Measurements from ENCODE around the gene DDAH2.

Gene DDAH2

DNA sequence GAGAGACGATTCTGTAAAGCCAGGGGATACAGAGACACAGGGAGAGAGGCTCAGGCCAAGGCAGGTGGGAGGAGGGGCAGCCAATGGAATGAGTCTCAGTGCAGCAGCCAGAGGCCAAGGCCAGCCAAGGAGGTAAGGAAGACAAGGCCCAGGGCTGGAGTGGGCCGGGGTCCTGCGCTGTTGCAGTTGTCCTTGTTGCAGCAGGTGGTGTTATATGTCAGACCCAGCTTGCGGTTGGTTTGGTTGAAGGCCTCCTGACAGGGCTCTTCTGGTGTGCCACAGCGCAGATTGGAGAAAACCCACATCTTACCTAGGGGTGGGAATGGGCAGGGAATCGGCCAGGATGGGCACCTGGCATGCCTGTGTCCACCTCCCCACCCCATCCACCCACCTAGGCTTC, 10.1 kb downstream of the DDAH2 start:
- ATAC-seq = no peak
- TF ChIP-seq CSDC2 (CRISPR knock-in tag; IDR thresholded peaks at IDR 0.05) (no peak), PPARA (CRISPR knock-in tag; IDR thresholded peaks at IDR 0.05; ENCODE audit: borderline replicate concordance) (no peak), TOX (CRISPR knock-in tag; IDR thresholded peaks at IDR 0.05; ENCODE audit: borderline replicate concordance) (no peak), CSRNP3 (CRISPR knock-in tag; IDR thresholded peaks at IDR 0.05) (no peak), ISL1 (CRISPR knock-in tag; IDR thresholded peaks at IDR 0.05) (no peak)

DNA sequence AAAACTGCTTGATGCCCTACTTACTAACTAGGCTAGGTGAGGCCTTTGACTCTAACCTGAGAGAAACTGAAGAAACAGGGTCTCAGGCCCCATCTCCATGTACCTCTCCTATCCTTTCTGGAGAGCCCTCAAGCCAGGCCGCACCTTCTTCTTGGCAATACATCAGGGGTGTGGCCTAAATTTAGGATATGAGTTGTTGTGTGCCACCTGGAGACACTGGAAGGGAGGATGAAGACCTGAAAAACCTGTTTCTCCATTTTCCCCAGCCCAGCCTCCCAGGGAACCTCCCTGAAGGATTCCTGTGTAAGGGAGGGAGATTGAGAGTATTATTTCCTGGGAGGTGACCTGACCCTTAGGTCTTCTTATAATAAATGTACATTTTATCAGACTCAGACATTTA, 10.8 kb downstream of the DDAH2 start:
- ATAC-seq = no peak
- TF ChIP-seq CSDC2 (CRISPR knock-in tag; IDR thresholded peaks at IDR 0.05) (no peak), TCF4 (CRISPR knock-in tag; IDR thresholded peaks at IDR 0.05; ENCODE audit: borderline replicate concordance) (no peak), ZNF70 (CRISPR knock-in tag; IDR thresholded peaks at IDR 0.05) (no peak), PPARA (CRISPR knock-in tag; IDR thresholded peaks at IDR 0.05; ENCODE audit: borderline replicate concordance) (no peak), BACH2 (CRISPR knock-in tag; IDR thresholded peaks at IDR 0.05; ENCODE audit: borderline replicate concordance) (no peak), ZC3H10 (CRISPR knock-in tag; IDR thresholded peaks at IDR 0.05) (no peak), SNAI2 (CRISPR knock-in tag; IDR thresholded peaks at IDR 0.05) (no peak), ISL1 (CRISPR knock-in tag; IDR thresholded peaks at IDR 0.05) (no peak), TSHZ2 (CRISPR knock-in tag; IDR thresholded peaks at IDR 0.05) (no peak), ESRRG (CRISPR knock-in tag; IDR thresholded peaks at IDR 0.05) (no peak), GLIS3 (CRISPR knock-in tag; IDR thresholded peaks at IDR 0.05) (no peak), OSR1 (CRISPR knock-in tag; IDR thresholded peaks at IDR 0.05) (no peak), ARNTL (CRISPR knock-in tag; IDR thresholded peaks at IDR 0.05; ENCODE audit: borderline replicate concordance, low read depth) (no peak), POU6F1 (CRISPR knock-in tag; IDR thresholded peaks at IDR 0.05; ENCODE audit: borderline replicate concordance, low read depth) (no peak), TOX (CRISPR knock-in tag; IDR thresholded peaks at IDR 0.05; ENCODE audit: borderline replicate concordance) (no peak), ZNF8 (CRISPR knock-in tag; IDR thresholded peaks at IDR 0.05) (no peak), ZFP3 (CRISPR knock-in tag; IDR thresholded peaks at IDR 0.05) (no peak), CREB5 (CRISPR knock-in tag; IDR thresholded peaks at IDR 0.05; ENCODE audit: low read depth) (no peak), ZNF565 (CRISPR knock-in tag; conservative IDR thresholded peaks at IDR 0.05; ENCODE audit: low read depth) (no peak)
- TF ChIP-seq, protein P1, sequence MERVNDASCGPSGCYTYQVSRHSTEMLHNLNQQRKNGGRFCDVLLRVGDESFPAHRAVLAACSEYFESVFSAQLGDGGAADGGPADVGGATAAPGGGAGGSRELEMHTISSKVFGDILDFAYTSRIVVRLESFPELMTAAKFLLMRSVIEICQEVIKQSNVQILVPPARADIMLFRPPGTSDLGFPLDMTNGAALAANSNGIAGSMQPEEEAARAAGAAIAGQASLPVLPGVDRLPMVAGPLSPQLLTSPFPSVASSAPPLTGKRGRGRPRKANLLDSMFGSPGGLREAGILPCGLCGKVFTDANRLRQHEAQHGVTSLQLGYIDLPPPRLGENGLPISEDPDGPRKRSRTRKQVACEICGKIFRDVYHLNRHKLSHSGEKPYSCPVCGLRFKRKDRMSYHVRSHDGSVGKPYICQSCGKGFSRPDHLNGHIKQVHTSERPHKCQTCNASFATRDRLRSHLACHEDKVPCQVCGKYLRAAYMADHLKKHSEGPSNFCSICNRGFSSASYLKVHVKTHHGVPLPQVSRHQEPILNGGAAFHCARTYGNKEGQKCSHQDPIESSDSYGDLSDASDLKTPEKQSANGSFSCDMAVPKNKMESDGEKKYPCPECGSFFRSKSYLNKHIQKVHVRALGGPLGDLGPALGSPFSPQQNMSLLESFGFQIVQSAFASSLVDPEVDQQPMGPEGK (CRISPR knock-in tag; IDR thresholded peaks at IDR 0.05; ENCODE audit: borderline replicate concordance) = no peak

DNA sequence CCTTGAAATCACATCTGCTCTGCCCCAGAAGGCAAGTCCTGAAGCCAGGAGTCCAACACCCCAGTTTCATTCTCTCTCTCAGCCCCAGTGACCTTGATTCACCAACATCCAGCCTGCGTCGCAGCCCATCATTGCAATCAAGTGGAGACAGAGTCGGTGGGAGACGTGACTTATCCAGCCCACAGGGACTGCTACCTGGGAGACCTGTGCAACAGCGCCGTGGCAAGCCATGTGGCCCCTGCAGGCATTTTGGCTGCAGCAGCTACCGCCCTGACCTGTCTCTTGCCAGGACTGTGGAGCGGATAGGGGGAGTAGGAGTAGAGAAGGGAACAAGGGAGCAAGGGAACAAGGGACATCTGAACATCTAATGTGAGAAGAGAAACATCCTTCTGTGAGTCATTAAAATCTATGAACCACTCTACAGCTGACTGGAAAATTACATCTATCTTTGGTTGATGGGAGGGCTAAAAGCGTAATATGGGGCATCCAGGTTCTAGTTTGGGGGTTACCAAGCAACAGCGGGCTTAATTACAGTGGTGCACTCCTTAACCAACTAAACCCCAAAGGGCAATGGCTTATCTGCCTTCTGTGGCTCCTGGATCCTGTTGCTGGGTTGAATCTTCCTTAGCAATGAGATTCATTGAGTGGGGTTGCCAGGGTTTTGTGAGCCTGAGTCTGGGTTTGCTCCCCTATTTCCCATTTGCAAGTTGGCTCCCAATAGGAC, 11.4 kb downstream of the DDAH2 start:
- ATAC-seq = no peak
- TF ChIP-seq, protein P1 (CRISPR knock-in tag; IDR thresholded peaks at IDR 0.05; ENCODE audit: borderline replicate concordance) = no peak
- TF ChIP-seq TSHZ2 (CRISPR knock-in tag; IDR thresholded peaks at IDR 0.05) = no peak
- TF ChIP-seq ZNF8 (CRISPR knock-in tag; IDR thresholded peaks at IDR 0.05) = no peak
- TF ChIP-seq ARNTL (CRISPR knock-in tag; IDR thresholded peaks at IDR 0.05; ENCODE audit: borderline replicate concordance, low read depth) = no peak
- no peak for TF ChIP-seq GLIS3 (CRISPR knock-in tag; IDR thresholded peaks at IDR 0.05)
- TF ChIP-seq PPARA (CRISPR knock-in tag; IDR thresholded peaks at IDR 0.05; ENCODE audit: borderline replicate concordance) = no peak
